Panc1 (cell line): ENCODE measurements around the gene CFAP97. TPM values are rescaled to one million over a fixed set of nuclear protein-coding genes. Genes with fewer than 3 reads are reported as not detected.

Experiments
- ATAC-seq: fragments of 200-7000 bp; cut with Tn5 transposase; 2 replicates; pipeline ENCODE4 v1.9.1; 2020; ENCODE audit warnings: mild to moderate bottlenecking, moderate library complexity
- BruUV-seq: library from RNA; stranded (reverse); fragments of 400-500 nt; replicated peaks from 2 replicates; lab custom pipeline; 2021; lab: Mats Ljungman, UMichigan
- CTCF ChIA-PET: fragments of 300-600 bp; sonication (Branson Sonifier 250); formaldehyde crosslinking; loops from one replicate; lab custom pipeline; 2022; ENCODE audit warnings: antibody characterized with exemption; lab: Charles Lee
- POLR2A ChIA-PET: fragments of 300-600 bp; sonication (Branson Sonifier 250); formaldehyde crosslinking; loops from one replicate; lab custom pipeline; 2022; ENCODE audit warnings: antibody characterized with exemption; lab: Charles Lee
- DNase-seq: peaks from one replicate; pipeline ENCODE4 v3.0.0-alpha.2; 2010; ENCODE audit warnings: low read depth, low spot score
- H3K27ac ChIP-seq: 2 replicates; pipeline ENCODE4 v1.5.1; 2011; ENCODE audit warnings: mild to moderate bottlenecking, low read length, inconsistent platforms
- H3K27me3 ChIP-seq: fragments of 200-500 bp; sonication (Bioruptor generic); 2 replicates; pipeline ENCODE4 v1.6.0; 2014; ENCODE audit warnings: low read length, inconsistent platforms; ENCODE audit not compliant: control insufficient read depth, insufficient read depth
- H3K36me3 ChIP-seq: fragments of 200-500 bp; sonication (Bioruptor generic); 2 replicates; pipeline ENCODE4 v1.5.1; 2014; ENCODE audit warnings: inconsistent platforms, mild to moderate bottlenecking, low read length, moderate library complexity; ENCODE audit not compliant: control insufficient read depth, insufficient read depth
- H3K4me1 ChIP-seq: 2 replicates; pipeline ENCODE4 v1.5.1; 2011; ENCODE audit warnings: inconsistent platforms, mild to moderate bottlenecking, low read length, moderate library complexity; ENCODE audit not compliant: control insufficient read depth, insufficient read depth
- H3K4me3 ChIP-seq, 2 experiments: 2 replicates each; pipeline ENCODE4 v1.5.1; 2011 to 2012; ENCODE audit warnings: low read depth in 2 of 2, low read length in 2 of 2, mild to moderate bottlenecking in 2 of 2, inconsistent platforms in 1 of 2, moderate library complexity in 1 of 2
- H3K9me3 ChIP-seq: fragments of 200-500 bp; sonication (Bioruptor generic); 2 replicates; pipeline ENCODE4 v1.5.1; 2014; ENCODE audit warnings: low read depth, mild to moderate bottlenecking, inconsistent platforms, low read length, moderate library complexity; ENCODE audit not compliant: control insufficient read depth, insufficient read depth
- CTCF ChIP-seq: fragments of 450-650 bp; IDR thresholded peaks from 2 replicates; pipeline ENCODE4 v1.5.1; 2017; ENCODE audit warnings: mild to moderate bottlenecking
- POLR2AphosphoS5 ChIP-seq: IDR thresholded peaks from 2 replicates; pipeline ENCODE4 v1.6.1; 2012; ENCODE audit warnings: mild to moderate bottlenecking, low read depth, low read length, moderate library complexity
- REST ChIP-seq, 2 experiments: IDR thresholded peaks; 2 replicates each; pipeline ENCODE4 v1.6.1; 2011 to 2012; ENCODE audit warnings: low read depth in 2 of 2, control low read depth in 1 of 2, low read length in 1 of 2, mild to moderate bottlenecking in 1 of 2, moderate library complexity in 1 of 2; ENCODE audit not compliant: insufficient read depth in 1 of 2
- SIN3A ChIP-seq: IDR thresholded peaks from 2 replicates; pipeline ENCODE4 v1.6.1; 2012; ENCODE audit warnings: low read depth, mild to moderate bottlenecking, low read length, moderate library complexity, borderline replicate concordance; ENCODE audit not compliant: insufficient read depth
- TCF7L2 ChIP-seq: IDR thresholded peaks from 2 replicates; pipeline ENCODE4 v1.6.1; 2011; ENCODE audit warnings: mild to moderate bottlenecking, low read depth, low read length, inconsistent platforms
- in situ Hi-C: cut with HindIII; loops from 2 replicates; pipeline ENCODE4 v1.10.0; 2016; ENCODE audit warnings: low sequenced_read_pairs, low pct_unique_long_range_greater_than_20kb
- intact Hi-C: fragments of 100-400 bp; cut with micrococcal nuclease; formaldehyde crosslinking; loops from one replicate; pipeline ENCODE4 v1.10.0; 2022; ENCODE audit not compliant: unreplicated experiment
- total RNA-seq: library from RNA; stranded (reverse); gene quantifications from one replicate; pipeline ENCODE4 v1.2.1, GENCODE V29; 2021; ENCODE audit not compliant: unreplicated experiment

The CFAP97 gene
- total RNA-seq, 1 experiment from 2014 or later, result 39.0 TPM

DNA sequence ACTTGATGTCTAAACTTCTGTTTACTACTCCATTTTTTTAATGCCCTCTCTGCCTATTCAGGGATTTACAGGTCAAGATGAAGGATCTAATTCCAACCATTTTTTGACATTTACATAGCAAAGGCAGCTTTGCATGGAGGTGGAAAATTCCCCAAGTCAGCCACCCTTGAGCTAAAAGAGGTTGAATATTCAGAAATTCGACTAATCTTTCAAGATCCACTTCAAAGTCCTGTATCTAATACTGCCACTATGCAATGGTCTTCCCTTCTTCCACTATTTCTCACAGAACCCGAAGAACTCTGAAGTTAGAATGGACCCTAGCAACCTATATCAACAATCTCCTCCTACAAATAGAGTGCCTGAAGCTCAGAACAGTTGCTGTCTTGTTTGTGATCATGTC is 21.6 kb downstream of the CFAP97 start:
- POLR2A ChIA-PET, result no interaction called here
- H3K27me3 ChIP-seq, result no peaks in the 10 kb centered on the region
- no peaks in the 10 kb centered on the region for H3K4me1 ChIP-seq
- in situ Hi-C loops (no loop called here), intact Hi-C loops (no loop called here)
- CTCF ChIA-PET, result no interaction called here
- no peaks in the 10 kb centered on the region for H3K9me3 ChIP-seq
- no peak overlapping the region for H3K27ac ChIP-seq
- ATAC-seq (no peak), DNase-seq (no peak)
- TF ChIP-seq CTCF, result no peak
- TF ChIP-seq POLR2AphosphoS5, result no peak
- TF ChIP-seq REST (IDR thresholded peaks at IDR 0.05; ENCODE audit: insufficient read depth in 1 of 2, low read depth in 2 of 2, low read length in 1 of 2), result no peak
- no peak for TF ChIP-seq TCF7L2
- TF ChIP-seq SIN3A, result no peak
- BruUV-seq, result no TSS peak
- no peak overlapping the region for H3K4me3 ChIP-seq
- no peaks in the 10 kb centered on the region for H3K36me3 ChIP-seq

DNA sequence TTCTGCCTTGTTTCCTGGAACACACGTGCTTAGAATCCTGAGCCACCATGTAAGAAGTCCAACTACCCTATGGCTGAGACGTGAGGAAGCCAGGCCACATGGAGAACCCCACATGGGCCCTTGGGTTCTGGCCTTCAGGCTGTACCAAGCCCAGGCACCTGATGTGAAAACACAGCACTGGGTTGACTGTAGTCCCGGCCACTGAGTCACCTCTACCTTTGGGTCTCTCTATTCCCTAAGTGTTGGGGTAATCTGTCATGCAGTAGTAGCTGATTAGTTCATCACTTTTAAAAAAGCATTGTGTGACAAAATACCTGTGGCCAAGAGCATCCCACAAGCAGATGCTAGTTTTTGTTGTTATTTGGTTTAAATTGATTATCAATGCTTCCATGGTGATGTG is 24.3 kb downstream of the CFAP97 start:
- POLR2A ChIA-PET, result no interaction called here
- intact Hi-C loops, result no loop called here
- H3K4me3 ChIP-seq, result no peak overlapping the region
- H3K4me1 ChIP-seq, result no peaks in the 10 kb centered on the region
- no peaks in the 10 kb centered on the region for H3K27me3 ChIP-seq
- ATAC-seq (no peak), DNase-seq (no peak)
- H3K36me3 ChIP-seq, result peaks cover 5% of the 10 kb centered on the region; the same call in 1 of the 2 replicates
- BruUV-seq, result no TSS peak
- in situ Hi-C loops, result no loop called here
- TF ChIP-seq TCF7L2 (no peak), CTCF (no peak), REST (IDR thresholded peaks at IDR 0.05; ENCODE audit: insufficient read depth in 1 of 2, low read depth in 2 of 2, low read length in 1 of 2) (no peak), POLR2AphosphoS5 (no peak), SIN3A (no peak)
- H3K9me3 ChIP-seq, result no peaks in the 10 kb centered on the region
- CTCF ChIA-PET, result no interaction called here
- H3K27ac ChIP-seq, result no peak overlapping the region
